ENCODE data around the gene TBX4. TPM values are rescaled to one million over a fixed set of nuclear protein-coding genes. Genes with fewer than 3 reads are reported as not detected.

The TBX4 gene
- total and polyA plus RNA-seq, 9 of the 15 experiments (the other 6 are each of a cell fraction or from before 2014, with no cell fraction given) = not detected

GRCh38 chr17:61517265-61517664 lies 65.0 kb downstream of the TBX4 start:
- TF ChIP-seq RFX7 (CRISPR knock-in tag; IDR thresholded peaks at IDR 0.05) (no peak), ZBTB11 (CRISPR knock-in tag; IDR thresholded peaks at IDR 0.05) (peak in 1 of 3 experiments; percentile 50; a peak in 1 of 6 replicates), XRCC3 (IDR thresholded peaks at IDR 0.05) (no peak), HDAC1 (IDR thresholded peaks at IDR 0.05) (no peak), NFYB (IDR thresholded peaks at IDR 0.05; ENCODE audit: extremely low read depth, insufficient read length) (no peak)
- Histone ChIP-seq H3K79me2 (ENCODE audit: control insufficient read depth, insufficient read depth, low read length) (no peaks in the 10 kb centered on the region), H3K4me2 (ENCODE audit: insufficient read depth, low read length) (no peak overlapping the region), H3K9ac (ENCODE audit: insufficient read depth in 1 of 2, low read depth in 2 of 2, low read length in 2 of 2) (no peak overlapping the region), H2AFZ (ENCODE audit: low read depth, low read length) (no peak overlapping the region), H3K4me1 (replicated peaks in 1 of 2; ENCODE audit: control insufficient read depth in 2 of 2, insufficient read depth in 2 of 2, low read length in 2 of 2) (no peaks in the 10 kb centered on the region), H3K36me3 (ENCODE audit: control insufficient read depth, insufficient read depth, low read length) (no peaks in the 10 kb centered on the region), H3K4me3 (no peak overlapping the region), H3K27ac (ENCODE audit: extremely low read depth, low read depth, low read length) (no peak overlapping the region), H3K27me3 (ENCODE audit: control insufficient read depth in 2 of 2, insufficient read depth in 2 of 2, low read length in 2 of 2) (peaks cover 0 to 7% of the 10 kb centered on the region in 2 experiments; a peak in 3 of 5 replicates), H4K20me1 (replicated peaks; ENCODE audit: control insufficient read depth, insufficient read depth, low read length) (no peaks in the 10 kb centered on the region), H3K9me1 (ENCODE audit: control insufficient read depth, insufficient read depth, low read length) (no peaks in the 10 kb centered on the region), H3K9me3 (replicated peaks; ENCODE audit: control insufficient read depth, insufficient read depth, low read depth, low read length) (no peaks in the 10 kb centered on the region)
- in situ Hi-C loops (cut with MboI) = no loop called here
- no peak for FAIRE-seq
- 2% methylated on average over 3 of the region's 3 CpGs for WGBS (ENCODE audit: insufficient coverage, low coverage, missing lambda C conversion rate)
- BruUV-seq (replicated peaks) = no TSS peak
- no peak for ATAC-seq
- intact Hi-C loops (cut with micrococcal nuclease) = no loop called here
- DNase-seq (ENCODE audit: extremely low read depth in 1 of 4, low spot score in 3 of 4) = no peak
- ChIA-PET CTCF (ENCODE audit: low intra/inter-chr PET ratio) (no interaction called here), POLR2A (interaction anchor here (0.6 to 1.6 kb wide), 2 partner anchors 8 to 502 kb away, joined by 5 to 6 read pairs; no protein-coding TSS in a partner anchor)

Measured in K562 (cell line).